ENCODE measurements around the gene ANKRD55.

The ANKRD55 gene

GRCh38 chr5:56112526-56113121 lies 120.5 kb downstream of the ANKRD55 start (continued):
- TF ChIP-seq ZNF404 (tag by site-specific recombination; IDR thresholded peaks at IDR 0.05) (no peak), SCRT2 (tag by site-specific recombination; IDR thresholded peaks at IDR 0.05) (peak; percentile 84), MZF1 (tag by site-specific recombination; IDR thresholded peaks at IDR 0.05; ENCODE audit: borderline replicate concordance) (peak; percentile 73; the same call in 1 of the 2 replicates), RBAK (tag by site-specific recombination; IDR thresholded peaks at IDR 0.05) (no peak), KLF8 (tag by site-specific recombination; IDR thresholded peaks at IDR 0.05) (peak; percentile 79; the same call in 1 of the 2 replicates), ZNF132 (tag by site-specific recombination; IDR thresholded peaks at IDR 0.05; ENCODE audit: borderline replicate concordance) (no peak), SALL2 (tag by site-specific recombination; IDR thresholded peaks at IDR 0.05; ENCODE audit: borderline replicate concordance) (no peak), ZNF596 (tag by site-specific recombination; IDR thresholded peaks at IDR 0.05) (no peak), ZNF398 (tag by site-specific recombination; IDR thresholded peaks at IDR 0.05) (peak; percentile 35; the same call in 1 of the 2 replicates), ZNF18 (tag by site-specific recombination; IDR thresholded peaks at IDR 0.05) (peak; percentile 94), ZNF514 (tag by site-specific recombination; IDR thresholded peaks at IDR 0.05) (no peak), ZFP69B (tag by site-specific recombination; IDR thresholded peaks at IDR 0.05) (peak; percentile 57; the same call in 1 of the 2 replicates), ZNF548 (tag by site-specific recombination; IDR thresholded peaks at IDR 0.05) (no peak), ZNF23 (tag by site-specific recombination; IDR thresholded peaks at IDR 0.05; ENCODE audit: borderline replicate concordance) (no peak), KLF10 (tag by site-specific recombination; IDR thresholded peaks at IDR 0.05) (peak; percentile 63; the same call in 1 of the 2 replicates), PATZ1 (tag by site-specific recombination; IDR thresholded peaks at IDR 0.05) (peak; percentile 48), ZNF660 (tag by site-specific recombination; IDR thresholded peaks at IDR 0.05) (peak; percentile 61; the same call in 1 of the 2 replicates), ZNF311 (tag by site-specific recombination; IDR thresholded peaks at IDR 0.05; ENCODE audit: borderline replicate concordance) (no peak), ZNF280D (tag by site-specific recombination; IDR thresholded peaks at IDR 0.05) (no peak), KLF1 (tag by site-specific recombination; IDR thresholded peaks at IDR 0.05) (peak; percentile 38; the same call in 1 of the 2 replicates), ZNF366 (tag by site-specific recombination; conservative IDR thresholded peaks at IDR 0.05) (peak; percentile 81), ZNF670 (tag by site-specific recombination; IDR thresholded peaks at IDR 0.05; ENCODE audit: low read depth) (no peak), ZBTB20 (tag by site-specific recombination; IDR thresholded peaks at IDR 0.05) (peak; percentile 45; the same call in 1 of the 2 replicates), REPIN1 (tag by site-specific recombination; IDR thresholded peaks at IDR 0.05; ENCODE audit: low read depth) (no peak), KLF16 (tag by site-specific recombination; IDR thresholded peaks at IDR 0.05) (no peak), ZFHX2 (tag by site-specific recombination; conservative IDR thresholded peaks at IDR 0.05) (no peak), ZSCAN4 (tag by site-specific recombination; IDR thresholded peaks at IDR 0.05) (no peak; the same call in 1 of the 2 replicates), ZSCAN30 (tag by site-specific recombination; IDR thresholded peaks at IDR 0.05) (peak; percentile 50; the same call in 1 of the 2 replicates), GLIS1 (tag by site-specific recombination; IDR thresholded peaks at IDR 0.05) (peak; percentile 36)

Data from HEK293 (cell line).